ENCODE results near the gene RFC2.

DNA sequence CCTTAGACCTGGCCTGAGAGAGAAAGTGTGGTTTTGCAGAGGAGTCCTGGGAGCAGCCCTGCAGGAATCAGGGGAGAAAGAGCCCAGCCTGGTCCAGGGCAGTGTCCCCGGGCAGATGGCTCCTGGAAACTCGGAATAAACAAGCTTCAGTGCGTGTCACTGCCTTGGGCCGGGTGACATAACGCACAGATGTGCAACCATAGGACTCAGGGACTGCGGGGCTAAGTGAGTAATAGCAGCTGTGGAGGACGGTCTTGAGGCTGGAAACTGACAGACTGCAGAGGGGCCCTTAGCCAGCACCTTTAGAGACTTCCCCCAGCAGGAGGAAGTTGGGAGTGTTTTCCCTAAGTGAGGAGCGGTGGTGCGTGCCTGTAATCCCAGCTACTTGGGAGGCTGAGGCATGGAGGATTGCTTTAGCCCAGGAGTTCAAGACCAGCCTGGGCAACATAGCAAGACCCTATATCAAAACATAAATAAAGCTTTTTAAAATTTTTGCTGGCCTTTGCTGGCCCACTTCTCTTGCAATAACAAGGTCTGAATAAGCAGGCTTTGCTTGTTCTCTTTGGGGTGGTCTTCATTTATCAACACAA is 29.8 kb upstream of the RFC2 start:
- TF ChIP-seq, protein P1, sequence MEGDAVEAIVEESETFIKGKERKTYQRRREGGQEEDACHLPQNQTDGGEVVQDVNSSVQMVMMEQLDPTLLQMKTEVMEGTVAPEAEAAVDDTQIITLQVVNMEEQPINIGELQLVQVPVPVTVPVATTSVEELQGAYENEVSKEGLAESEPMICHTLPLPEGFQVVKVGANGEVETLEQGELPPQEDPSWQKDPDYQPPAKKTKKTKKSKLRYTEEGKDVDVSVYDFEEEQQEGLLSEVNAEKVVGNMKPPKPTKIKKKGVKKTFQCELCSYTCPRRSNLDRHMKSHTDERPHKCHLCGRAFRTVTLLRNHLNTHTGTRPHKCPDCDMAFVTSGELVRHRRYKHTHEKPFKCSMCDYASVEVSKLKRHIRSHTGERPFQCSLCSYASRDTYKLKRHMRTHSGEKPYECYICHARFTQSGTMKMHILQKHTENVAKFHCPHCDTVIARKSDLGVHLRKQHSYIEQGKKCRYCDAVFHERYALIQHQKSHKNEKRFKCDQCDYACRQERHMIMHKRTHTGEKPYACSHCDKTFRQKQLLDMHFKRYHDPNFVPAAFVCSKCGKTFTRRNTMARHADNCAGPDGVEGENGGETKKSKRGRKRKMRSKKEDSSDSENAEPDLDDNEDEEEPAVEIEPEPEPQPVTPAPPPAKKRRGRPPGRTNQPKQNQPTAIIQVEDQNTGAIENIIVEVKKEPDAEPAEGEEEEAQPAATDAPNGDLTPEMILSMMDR (IDR thresholded peaks at IDR 0.05), result no peak
- no peak for TF ChIP-seq EZH2phosphoT487 (IDR thresholded peaks at IDR 0.05)
